Esophagus mucosa (tissue), 1 donor: ENCODE results near the gene NEURL2. TPM values are rescaled to one million over a fixed set of nuclear protein-coding genes. Genes with fewer than 3 reads are reported as not detected.

Experiments
- ATAC-seq: fragments of 200-7000 bp; cut with Tn5 transposase; one replicate; pipeline ENCODE4 v1.9.1; 2020
- total RNA-seq: library from RNA; stranded (reverse); gene quantifications from one replicate; pipeline ENCODE4 v1.2.4, GENCODE V29; 2023
- donor health status: DM: yes; HTN: yes; CAD: no.

NEURL2 gene
- total RNA-seq, 1 donor from 2014 or later, result 1.9 TPM

DNA sequence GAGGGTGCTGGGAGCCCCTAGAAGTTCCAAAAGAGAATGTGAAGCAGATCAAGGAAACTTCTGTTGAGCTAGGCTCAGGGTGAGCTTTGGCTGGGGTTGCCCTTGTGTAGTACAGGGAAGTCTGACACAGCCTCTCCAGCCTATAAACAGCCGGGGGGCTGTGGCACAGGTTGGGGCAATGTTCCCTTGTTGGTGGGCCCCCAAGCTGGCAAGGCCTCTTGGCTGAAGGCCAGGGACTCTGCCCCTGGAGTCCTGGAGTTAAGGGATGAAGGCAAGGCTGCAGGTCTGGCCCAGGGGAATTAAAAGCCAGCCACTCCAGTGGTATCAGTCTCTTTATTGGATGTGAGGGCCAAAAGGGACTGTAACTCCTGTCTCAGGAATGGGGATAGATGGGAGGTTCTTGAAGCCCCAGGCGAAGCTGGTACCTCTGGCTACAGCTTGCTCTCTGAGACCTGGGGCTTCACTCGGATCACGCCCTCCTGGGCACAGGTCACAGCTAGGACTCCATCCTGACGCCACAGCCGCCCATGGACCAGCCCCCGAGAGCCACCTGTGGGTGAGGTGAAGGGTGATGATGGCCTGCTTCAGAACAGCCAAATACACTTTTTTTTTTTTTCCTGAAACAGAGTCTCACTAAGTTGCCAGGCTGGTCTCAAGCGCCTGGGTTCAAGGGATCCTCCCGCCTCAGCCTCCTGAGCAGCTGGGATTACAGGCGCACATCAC lies 49.4 kb downstream of the NEURL2 start:
- ATAC-seq, result no peak

DNA sequence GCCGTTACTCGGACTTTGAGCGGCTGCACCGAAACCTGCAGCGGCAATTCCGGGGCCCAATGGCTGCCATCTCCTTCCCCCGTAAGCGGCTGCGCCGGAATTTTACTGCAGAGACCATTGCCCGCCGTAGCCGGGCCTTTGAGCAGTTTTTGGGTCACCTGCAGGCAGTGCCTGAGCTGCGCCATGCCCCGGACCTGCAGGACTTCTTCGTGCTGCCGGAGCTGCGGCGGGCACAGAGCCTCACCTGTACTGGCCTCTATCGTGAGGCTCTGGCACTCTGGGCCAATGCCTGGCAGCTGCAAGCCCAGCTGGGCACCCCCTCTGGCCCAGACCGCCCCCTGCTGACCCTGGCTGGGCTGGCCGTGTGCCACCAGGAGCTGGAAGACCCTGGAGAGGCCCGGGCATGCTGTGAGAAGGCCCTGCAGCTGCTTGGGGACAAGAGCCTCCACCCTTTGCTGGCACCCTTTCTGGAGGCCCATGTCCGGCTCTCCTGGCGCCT lies 50.3 kb downstream of the NEURL2 start:
- ATAC-seq, result peak; percentile 8

Other genes with a start within 250 kb of the NEURL2 start
- not detected for gene WFDC11, start 221.0 kb downstream of the NEURL2 start, total RNA-seq
- not detected for gene WFDC13, start 189.2 kb downstream of the NEURL2 start, total RNA-seq
- gene WFDC10B, start 186.2 kb downstream of the NEURL2 start, total RNA-seq, result not detected
- gene SPINT4, start 168.9 kb downstream of the NEURL2 start, total RNA-seq, result not detected
- not detected for gene WFDC3, start 99.3 kb downstream of the NEURL2 start, total RNA-seq
- gene DNTTIP1, start 99.3 kb downstream of the NEURL2 start, total RNA-seq, result 15.8 TPM
- 46.5 TPM for gene UBE2C, start 78.6 kb downstream of the NEURL2 start, total RNA-seq
- gene TNNC2, start 63.9 kb downstream of the NEURL2 start, total RNA-seq, result not detected
- gene SNX21, start 57.4 kb downstream of the NEURL2 start, total RNA-seq, result 7.1 TPM
- 14.0 TPM for gene ACOT8, start 33.8 kb downstream of the NEURL2 start, total RNA-seq
- 1.4 TPM for gene ZSWIM3, start 33.6 kb downstream of the NEURL2 start, total RNA-seq
- 7.2 TPM for gene ZSWIM1, start 10.0 kb downstream of the NEURL2 start, total RNA-seq
- gene SPATA25, start 3.6 kb downstream of the NEURL2 start, total RNA-seq, result 0.76 TPM
- 57.4 TPM for gene CTSA, start 127 bp upstream of the NEURL2 start, total RNA-seq
- 46.7 TPM for gene PLTP, start 20.9 kb upstream of the NEURL2 start, total RNA-seq
- gene PCIF1, start 43.5 kb upstream of the NEURL2 start, total RNA-seq, result 19.0 TPM
- 9.6 TPM for gene ZNF335, start 81.0 kb upstream of the NEURL2 start, total RNA-seq
- gene MMP9, start 117.7 kb upstream of the NEURL2 start, total RNA-seq, result 3.3 TPM
- not detected for gene SLC12A5, start 138.0 kb upstream of the NEURL2 start, total RNA-seq
- 14.3 TPM for gene NCOA5, start 198.8 kb upstream of the NEURL2 start, total RNA-seq
- gene CD40, start 227.1 kb upstream of the NEURL2 start, total RNA-seq, result 7.4 TPM